H9 (cell line): ENCODE results near the gene TSNAXIP1. TPM values are rescaled to one million over a fixed set of nuclear protein-coding genes. Genes with fewer than 3 reads are reported as not detected.

Experiments
- DNase-seq: peaks from one replicate; pipeline ENCODE4 v3.0.0-alpha.2; 2017
- H2AFZ ChIP-seq: one replicate; pipeline ENCODE4 v1.6.1; 2013; ENCODE audit warnings: mild to moderate bottlenecking, low read length, control low read depth, moderate library complexity
- H2AK5ac ChIP-seq: 2 replicates; pipeline ENCODE4 v1.6.1; 2013; ENCODE audit warnings: low read length, control low read depth, mixed read lengths; ENCODE audit not compliant: insufficient read length
- H2BK120ac ChIP-seq: one replicate; pipeline ENCODE4 v1.6.1; 2013; ENCODE audit warnings: low read depth, mild to moderate bottlenecking, low read length, control low read depth, inconsistent platforms; ENCODE audit not compliant: poor library complexity, severe bottlenecking
- H2BK12ac ChIP-seq: 2 replicates; pipeline ENCODE4 v1.6.1; 2013; ENCODE audit warnings: low read length, control low read depth, mixed read lengths, low read depth; ENCODE audit not compliant: insufficient read length
- H2BK15ac ChIP-seq: 2 replicates; pipeline ENCODE4 v1.6.1; 2013; ENCODE audit warnings: low read depth, low read length, control low read depth
- H2BK20ac ChIP-seq: one replicate; pipeline ENCODE4 v1.6.1; 2013; ENCODE audit warnings: low read depth, mild to moderate bottlenecking, low read length, control low read depth, inconsistent platforms; ENCODE audit not compliant: poor library complexity, severe bottlenecking
- H2BK5ac ChIP-seq: 2 replicates; pipeline ENCODE4 v1.6.1; 2013; ENCODE audit warnings: low read length, control low read depth, mixed read lengths; ENCODE audit not compliant: insufficient read length
- H3K14ac ChIP-seq: 2 replicates; pipeline ENCODE4 v1.6.1; 2013; ENCODE audit warnings: low read length, control low read depth; ENCODE audit not compliant: insufficient read depth
- H3K18ac ChIP-seq: 2 replicates; pipeline ENCODE4 v1.6.1; 2013; ENCODE audit warnings: low read depth, mild to moderate bottlenecking, mixed read lengths, low read length, control low read depth; ENCODE audit not compliant: insufficient read length
- H3K23ac ChIP-seq: 2 replicates; pipeline ENCODE4 v1.6.1; 2013; ENCODE audit warnings: low read length, control low read depth, mixed read lengths, low read depth; ENCODE audit not compliant: insufficient read length
- H3K23me2 ChIP-seq: 2 replicates; pipeline ENCODE4 v1.6.1; 2013; ENCODE audit warnings: low read depth, mild to moderate bottlenecking, mixed read lengths, low read length, control low read depth; ENCODE audit not compliant: insufficient read length, poor library complexity, severe bottlenecking
- H3K27ac ChIP-seq: 2 replicates; pipeline ENCODE4 v1.5.1; 2013; ENCODE audit warnings: low read length, control low read depth, mixed read lengths, low read depth; ENCODE audit not compliant: insufficient read length
- H3K27me3 ChIP-seq: 2 replicates; pipeline ENCODE4 v1.6.1; 2013; ENCODE audit warnings: low read length, control low read depth, inconsistent platforms; ENCODE audit not compliant: insufficient read depth
- H3K4ac ChIP-seq: 2 replicates; pipeline ENCODE4 v1.6.1; 2013; ENCODE audit warnings: low read depth, mild to moderate bottlenecking, control low read depth, inconsistent platforms, low read length, moderate library complexity
- H3K4me1 ChIP-seq: 2 replicates; pipeline ENCODE4 v1.6.1; 2013; ENCODE audit warnings: low read length, control low read depth, inconsistent platforms; ENCODE audit not compliant: insufficient read depth
- H3K4me2 ChIP-seq: 2 replicates; pipeline ENCODE4 v1.6.1; 2013; ENCODE audit warnings: low read length, control low read depth, mixed read lengths; ENCODE audit not compliant: insufficient read length, insufficient read depth
- H3K56ac ChIP-seq: 2 replicates; pipeline ENCODE4 v1.6.1; 2013; ENCODE audit warnings: low read depth, mild to moderate bottlenecking, mixed read lengths, low read length, control low read depth; ENCODE audit not compliant: insufficient read length
- H3K79me1 ChIP-seq: 2 replicates; pipeline ENCODE4 v1.6.1; 2013; ENCODE audit warnings: low read depth, mild to moderate bottlenecking, moderate library complexity, low read length, control low read depth, inconsistent platforms; ENCODE audit not compliant: insufficient read depth, poor library complexity, severe bottlenecking
- H3K79me2 ChIP-seq: 2 replicates; pipeline ENCODE4 v1.6.1; 2013; ENCODE audit warnings: low read length, control low read depth, inconsistent platforms; ENCODE audit not compliant: insufficient read depth
- H3K9ac ChIP-seq: 2 replicates; pipeline ENCODE4 v1.6.1; 2013; ENCODE audit warnings: low read length, control low read depth, mixed read lengths; ENCODE audit not compliant: insufficient read length; ENCODE audit errors: extremely low read depth
- H3K9me3 ChIP-seq: one replicate; pipeline ENCODE4 v1.6.1; 2013; ENCODE audit warnings: low read depth, low read length, inconsistent platforms; ENCODE audit not compliant: control insufficient read depth
- H3T11ph ChIP-seq: one replicate; pipeline ENCODE4 v1.6.1; 2013; ENCODE audit warnings: mild to moderate bottlenecking, low read length, control low read depth, inconsistent platforms
- H4K20me1 ChIP-seq: one replicate; pipeline ENCODE4 v1.6.1; 2013; ENCODE audit not compliant: control insufficient read depth, insufficient read length, insufficient read depth
- H4K5ac ChIP-seq: 2 replicates; pipeline ENCODE4 v1.6.1; 2013; ENCODE audit warnings: low read depth, mild to moderate bottlenecking, mixed read lengths, low read length, control low read depth; ENCODE audit not compliant: insufficient read length
- H4K8ac ChIP-seq: replicated peaks from 2 replicates; pipeline ENCODE4 v1.6.1; 2013; ENCODE audit warnings: low read length, control low read depth, mixed read lengths, low read depth; ENCODE audit not compliant: insufficient read length
- H4K91ac ChIP-seq: 2 replicates; pipeline ENCODE4 v1.6.1; 2013; ENCODE audit warnings: low read depth, mild to moderate bottlenecking, moderate library complexity, mixed read lengths, low read length, control low read depth; ENCODE audit not compliant: insufficient read length
- H3K27ac Mint-ChIP-seq, 3 experiments: 2 replicates in 2 of 3; 3 replicates in 1 of 3; pipeline ENCODE4 v1.8.0; 2020 to 2021; ENCODE audit warnings: mixed read lengths in 3 of 3, mild to moderate bottlenecking in 1 of 3, moderate library complexity in 1 of 3
- H3K27me3 Mint-ChIP-seq: 2 replicates; pipeline ENCODE4 v1.8.0; 2021; ENCODE audit warnings: low read depth, mild to moderate bottlenecking, moderate library complexity, mixed read lengths
- H3K36me3 Mint-ChIP-seq, 3 experiments: 2 replicates in 2 of 3; 3 replicates in 1 of 3; pipeline ENCODE4 v1.8.0; 2020 to 2021; ENCODE audit warnings: low read depth in 3 of 3, mixed read lengths in 3 of 3; ENCODE audit not compliant: insufficient read depth in 1 of 3
- H3K4me1 Mint-ChIP-seq, 2 experiments: 2 replicates each; pipeline ENCODE4 v1.8.0; 2020; ENCODE audit warnings: mixed read lengths in 2 of 2
- H3K4me3 Mint-ChIP-seq, 2 experiments: 2 replicates in 1 of 2; 3 replicates in 1 of 2; pipeline ENCODE4 v1.8.0; 2020 to 2021; ENCODE audit warnings: mild to moderate bottlenecking in 2 of 2, mixed read lengths in 2 of 2, moderate library complexity in 1 of 2
- H3K9me3 Mint-ChIP-seq, 2 experiments: 2 replicates in 1 of 2; 3 replicates in 1 of 2; pipeline ENCODE4 v1.8.0; 2020; ENCODE audit warnings: mild to moderate bottlenecking in 2 of 2, mixed read lengths in 2 of 2, moderate library complexity in 1 of 2
- WGBS: extraction: QIAGEN DNeasy Blood & Tissue Kit; methylation state at CpG from one replicate; pipeline ENCODE4 v1.1.7; 2013; ENCODE audit warnings: missing lambda C conversion rate, low lambda C conversion rate, mixed read lengths; ENCODE audit not compliant: insufficient read length; ENCODE audit errors: extremely low coverage; 5-methylcytosine and 5-hydroxymethylcytosine counted together
- total RNA-seq: library from RNA; stranded (reverse); gene quantifications from 2 replicates; pipeline ENCODE4 v1.2.1, GENCODE V29; 2021
- TF ChIP-seq, protein P1 (sequence below): fragments of 200-600 bp; sonication (generic); conservative IDR thresholded peaks from 3 replicates; pipeline ENCODE4 v1.8.0; 2021; ENCODE audit warnings: antibody characterized with exemption, mild to moderate bottlenecking

The TSNAXIP1 gene
- total RNA-seq, 1 experiment from 2014 or later, result 1.3 TPM

DNA sequence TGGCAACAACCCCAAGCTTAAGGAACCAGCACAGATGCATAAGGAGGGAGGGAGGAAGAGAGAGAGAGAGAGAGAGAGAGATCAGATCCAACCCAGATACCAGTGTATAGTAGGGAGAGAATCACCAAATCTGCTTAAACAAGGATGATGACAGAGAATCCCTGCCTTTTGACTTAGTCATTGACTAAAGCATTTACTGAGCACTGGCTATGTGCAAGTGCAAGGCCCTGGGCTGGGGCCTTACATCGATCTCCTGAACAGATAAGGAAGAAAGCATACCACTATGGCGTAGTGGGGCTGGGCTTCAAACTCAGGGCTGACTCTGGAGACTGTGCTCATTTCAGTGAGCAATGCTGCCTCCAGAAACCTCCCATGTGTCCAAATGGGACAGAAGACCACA lies 15.8 kb downstream of the TSNAXIP1 start:
- Histone ChIP-seq H4K8ac (no peak overlapping the region), H3K27me3 (no peaks in the 10 kb centered on the region), H3K9me3 (no peaks in the 10 kb centered on the region), H3K4me1 (no peaks in the 10 kb centered on the region), H4K91ac (no peak overlapping the region), H3K9ac (no peak overlapping the region), H3K56ac (no peak overlapping the region), H3K4me2 (no peak overlapping the region), H3K4ac (no peak overlapping the region), H3K14ac (no peak overlapping the region), H3K18ac (no peak overlapping the region), H2AK5ac (no peak overlapping the region), H3K27ac (no peak overlapping the region), H2BK5ac (no peak overlapping the region), H3T11ph (no peak overlapping the region), H2AFZ (no peak overlapping the region), H4K20me1 (no peaks in the 10 kb centered on the region), H2BK15ac (no peak overlapping the region), H3K23me2 (no peaks in the 10 kb centered on the region), H2BK20ac (no peak overlapping the region), H2BK120ac (no peak overlapping the region), H3K23ac (no peak overlapping the region), H4K5ac (no peak overlapping the region), H3K79me2 (no peaks in the 10 kb centered on the region), H3K79me1 (no peaks in the 10 kb centered on the region), H2BK12ac (no peak overlapping the region)
- H3K9me3 Mint-ChIP-seq, result no peaks in the 10 kb centered on the region
- H3K4me1 Mint-ChIP-seq, result peaks cover 12 to 15% of the 10 kb centered on the region in 2 experiments
- DNase-seq, result no peak
- peaks cover 2% of the 10 kb centered on the region; the same call in 1 of the 2 replicates for H3K27me3 Mint-ChIP-seq
- no CpG with 5 or more reads among the region's 2 CpGs for WGBS
- TF ChIP-seq, protein P1, sequence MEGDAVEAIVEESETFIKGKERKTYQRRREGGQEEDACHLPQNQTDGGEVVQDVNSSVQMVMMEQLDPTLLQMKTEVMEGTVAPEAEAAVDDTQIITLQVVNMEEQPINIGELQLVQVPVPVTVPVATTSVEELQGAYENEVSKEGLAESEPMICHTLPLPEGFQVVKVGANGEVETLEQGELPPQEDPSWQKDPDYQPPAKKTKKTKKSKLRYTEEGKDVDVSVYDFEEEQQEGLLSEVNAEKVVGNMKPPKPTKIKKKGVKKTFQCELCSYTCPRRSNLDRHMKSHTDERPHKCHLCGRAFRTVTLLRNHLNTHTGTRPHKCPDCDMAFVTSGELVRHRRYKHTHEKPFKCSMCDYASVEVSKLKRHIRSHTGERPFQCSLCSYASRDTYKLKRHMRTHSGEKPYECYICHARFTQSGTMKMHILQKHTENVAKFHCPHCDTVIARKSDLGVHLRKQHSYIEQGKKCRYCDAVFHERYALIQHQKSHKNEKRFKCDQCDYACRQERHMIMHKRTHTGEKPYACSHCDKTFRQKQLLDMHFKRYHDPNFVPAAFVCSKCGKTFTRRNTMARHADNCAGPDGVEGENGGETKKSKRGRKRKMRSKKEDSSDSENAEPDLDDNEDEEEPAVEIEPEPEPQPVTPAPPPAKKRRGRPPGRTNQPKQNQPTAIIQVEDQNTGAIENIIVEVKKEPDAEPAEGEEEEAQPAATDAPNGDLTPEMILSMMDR, result no peak
- H3K4me3 Mint-ChIP-seq, result no peak overlapping the region
- H3K36me3 Mint-ChIP-seq, result peaks cover 6 to 20% (median 18%) of the 10 kb centered on the region in 3 experiments; a peak in 5 of 7 replicates
- H3K27ac Mint-ChIP-seq, result no peak overlapping the region
